ENCODE data around the gene ITIH4. TPM values are rescaled to one million over a fixed set of nuclear protein-coding genes. Genes with fewer than 3 reads are reported as not detected.

The ITIH4 gene
- total and polyA plus RNA-seq, 2 of the 13 experiments (the other 11 are each of a cell fraction or from before 2014, with no cell fraction given), result 2.7 to 5.3 TPM

DNA sequence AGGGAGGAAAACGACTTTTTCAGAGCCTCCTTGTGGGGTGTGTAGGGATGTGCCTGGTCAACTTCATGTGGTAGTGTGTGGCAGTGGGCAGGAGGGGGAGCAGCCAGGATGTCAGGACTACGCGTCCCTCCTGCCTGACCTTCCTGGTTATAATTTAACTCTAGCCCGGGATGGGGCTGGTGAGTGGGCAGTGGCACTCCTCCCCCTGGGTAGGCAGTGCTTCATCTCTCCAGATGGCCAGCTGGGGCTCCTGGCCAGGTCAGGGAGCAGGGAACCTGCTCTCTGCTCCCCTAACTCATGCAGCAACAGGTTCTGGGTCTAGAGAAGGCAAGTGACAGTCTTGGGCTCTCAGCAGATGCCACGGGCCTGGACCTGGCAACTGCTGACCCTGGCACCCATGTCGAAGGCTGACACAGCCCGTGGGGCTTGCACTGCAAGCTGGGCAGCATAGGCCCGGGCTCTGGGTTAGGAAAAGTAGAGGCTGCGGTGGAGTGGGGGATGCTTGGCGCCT is 2.6 kb downstream of the ITIH4 start:
- no TSS peak for BruUV-seq (replicated peaks)
- WGBS (ENCODE audit: low lambda C conversion rate), result 28% methylated on average over 7 of the region's 10 CpGs
- Histone ChIP-seq H3K9ac (ENCODE audit: insufficient read depth, low read depth, low read length) (no peak overlapping the region), H3K27me3 (ENCODE audit: control insufficient read depth in 1 of 2, insufficient read depth in 2 of 2, low read length in 2 of 2) (no peaks in the 10 kb centered on the region), H2AFZ (ENCODE audit: low read length) (no peak overlapping the region), H3K4me3 (replicated peaks in 1 of 3; ENCODE audit: insufficient read depth in 1 of 3, low read depth in 2 of 3, low read length in 3 of 3) (peak overlapping the region in 1 of 3 experiments; percentile 41; a peak in 1 of 6 replicates), H3K79me2 (ENCODE audit: insufficient read depth, low read length) (no peaks in the 10 kb centered on the region), H4K20me1 (ENCODE audit: insufficient read depth, low read length) (no peaks in the 10 kb centered on the region), H3K4me2 (ENCODE audit: low read depth, low read length) (peak overlapping the region; percentile 62), H3K4me1 (ENCODE audit: insufficient read depth, low read length) (peaks cover 69% of the 10 kb centered on the region), H3K9me3 (ENCODE audit: low read length) (no peaks in the 10 kb centered on the region), H3K36me3 (replicated peaks in 1 of 2; ENCODE audit: control insufficient read depth in 1 of 2, insufficient read depth in 2 of 2, low read length in 2 of 2) (no peaks in the 10 kb centered on the region), H3K27ac (ENCODE audit: extremely low read length, insufficient read depth, low read length) (no peak overlapping the region)
- ATAC-seq (peak; percentile 89), DNase-seq (ENCODE audit: low spot score) (peak; percentile 90), FAIRE-seq (peak; percentile 99)
- intact Hi-C loops (cut with micrococcal nuclease; ENCODE audit: unreplicated experiment), result loop anchor here (2.0 to 10.0 kb wide), 2 partner anchors 17 to 53 kb away; partner anchors contain the start of genes ITIH1 and NEK4
- in situ Hi-C loops (cut with HindIII; ENCODE audit: extremely low pct_ligation_motif_present, low pct_unique_long_range_greater_than_20kb), result no loop called here
- POLR2A ChIA-PET, result interaction anchor here (1.1 to 1.3 kb wide), 2 partner anchors 16 to 34 kb away, joined by 3 to 7 read pairs; partner anchors contain the start of gene ITIH3
- CTCF ChIA-PET (ENCODE audit: low intra/inter-chr PET ratio, low total read pairs), result interaction anchor here (1.1 kb wide), 1 partner anchor 24 kb away, joined by 3 read pairs; no protein-coding TSS in a partner anchor
- no peak for TF ChIP-seq IKZF1 (IDR thresholded peaks at IDR 0.05)
- TF ChIP-seq SMARCE1 (IDR thresholded peaks at IDR 0.05; ENCODE audit: borderline replicate concordance), result no peak
- peak; percentile 89 for TF ChIP-seq ZNF263 (CRISPR knock-in tag; IDR thresholded peaks at IDR 0.05)
- no peak for TF ChIP-seq ATAD3A (CRISPR knock-in tag; IDR thresholded peaks at IDR 0.05)
- TF ChIP-seq, protein P1, sequence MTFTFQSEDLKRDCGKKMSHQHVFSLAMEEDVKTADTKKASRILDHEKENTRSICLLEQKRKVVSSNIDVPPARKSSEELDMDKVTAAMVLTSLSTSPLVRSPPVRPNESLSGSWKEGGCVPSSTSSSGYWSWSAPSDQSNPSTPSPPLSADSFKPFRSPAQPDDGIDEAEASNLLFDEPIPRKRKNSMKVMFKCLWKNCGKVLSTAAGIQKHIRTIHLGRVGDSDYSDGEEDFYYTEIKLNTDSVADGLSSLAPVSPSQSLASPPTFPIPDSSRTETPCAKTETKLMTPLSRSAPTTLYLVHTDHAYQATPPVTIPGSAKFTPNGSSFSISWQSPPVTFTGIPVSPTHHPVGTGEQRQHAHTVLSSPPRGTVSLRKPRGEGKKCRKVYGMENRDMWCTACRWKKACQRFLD (CRISPR knock-in tag; IDR thresholded peaks at IDR 0.05; ENCODE audit: borderline replicate concordance), result no peak
- TF ChIP-seq, protein P2, sequence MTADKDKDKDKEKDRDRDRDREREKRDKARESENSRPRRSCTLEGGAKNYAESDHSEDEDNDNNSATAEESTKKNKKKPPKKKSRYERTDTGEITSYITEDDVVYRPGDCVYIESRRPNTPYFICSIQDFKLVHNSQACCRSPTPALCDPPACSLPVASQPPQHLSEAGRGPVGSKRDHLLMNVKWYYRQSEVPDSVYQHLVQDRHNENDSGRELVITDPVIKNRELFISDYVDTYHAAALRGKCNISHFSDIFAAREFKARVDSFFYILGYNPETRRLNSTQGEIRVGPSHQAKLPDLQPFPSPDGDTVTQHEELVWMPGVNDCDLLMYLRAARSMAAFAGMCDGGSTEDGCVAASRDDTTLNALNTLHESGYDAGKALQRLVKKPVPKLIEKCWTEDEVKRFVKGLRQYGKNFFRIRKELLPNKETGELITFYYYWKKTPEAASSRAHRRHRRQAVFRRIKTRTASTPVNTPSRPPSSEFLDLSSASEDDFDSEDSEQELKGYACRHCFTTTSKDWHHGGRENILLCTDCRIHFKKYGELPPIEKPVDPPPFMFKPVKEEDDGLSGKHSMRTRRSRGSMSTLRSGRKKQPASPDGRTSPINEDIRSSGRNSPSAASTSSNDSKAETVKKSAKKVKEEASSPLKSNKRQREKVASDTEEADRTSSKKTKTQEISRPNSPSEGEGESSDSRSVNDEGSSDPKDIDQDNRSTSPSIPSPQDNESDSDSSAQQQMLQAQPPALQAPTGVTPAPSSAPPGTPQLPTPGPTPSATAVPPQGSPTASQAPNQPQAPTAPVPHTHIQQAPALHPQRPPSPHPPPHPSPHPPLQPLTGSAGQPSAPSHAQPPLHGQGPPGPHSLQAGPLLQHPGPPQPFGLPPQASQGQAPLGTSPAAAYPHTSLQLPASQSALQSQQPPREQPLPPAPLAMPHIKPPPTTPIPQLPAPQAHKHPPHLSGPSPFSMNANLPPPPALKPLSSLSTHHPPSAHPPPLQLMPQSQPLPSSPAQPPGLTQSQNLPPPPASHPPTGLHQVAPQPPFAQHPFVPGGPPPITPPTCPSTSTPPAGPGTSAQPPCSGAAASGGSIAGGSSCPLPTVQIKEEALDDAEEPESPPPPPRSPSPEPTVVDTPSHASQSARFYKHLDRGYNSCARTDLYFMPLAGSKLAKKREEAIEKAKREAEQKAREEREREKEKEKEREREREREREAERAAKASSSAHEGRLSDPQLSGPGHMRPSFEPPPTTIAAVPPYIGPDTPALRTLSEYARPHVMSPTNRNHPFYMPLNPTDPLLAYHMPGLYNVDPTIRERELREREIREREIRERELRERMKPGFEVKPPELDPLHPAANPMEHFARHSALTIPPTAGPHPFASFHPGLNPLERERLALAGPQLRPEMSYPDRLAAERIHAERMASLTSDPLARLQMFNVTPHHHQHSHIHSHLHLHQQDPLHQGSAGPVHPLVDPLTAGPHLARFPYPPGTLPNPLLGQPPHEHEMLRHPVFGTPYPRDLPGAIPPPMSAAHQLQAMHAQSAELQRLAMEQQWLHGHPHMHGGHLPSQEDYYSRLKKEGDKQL (CRISPR knock-in tag; IDR thresholded peaks at IDR 0.05; ENCODE audit: low read depth), result no peak
- TF ChIP-seq SIN3B (IDR thresholded peaks at IDR 0.05; ENCODE audit: low read length), result no peak
- TF ChIP-seq, protein P3, sequence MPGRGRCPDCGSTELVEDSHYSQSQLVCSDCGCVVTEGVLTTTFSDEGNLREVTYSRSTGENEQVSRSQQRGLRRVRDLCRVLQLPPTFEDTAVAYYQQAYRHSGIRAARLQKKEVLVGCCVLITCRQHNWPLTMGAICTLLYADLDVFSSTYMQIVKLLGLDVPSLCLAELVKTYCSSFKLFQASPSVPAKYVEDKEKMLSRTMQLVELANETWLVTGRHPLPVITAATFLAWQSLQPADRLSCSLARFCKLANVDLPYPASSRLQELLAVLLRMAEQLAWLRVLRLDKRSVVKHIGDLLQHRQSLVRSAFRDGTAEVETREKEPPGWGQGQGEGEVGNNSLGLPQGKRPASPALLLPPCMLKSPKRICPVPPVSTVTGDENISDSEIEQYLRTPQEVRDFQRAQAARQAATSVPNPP (CRISPR knock-in tag; IDR thresholded peaks at IDR 0.05), result peak; percentile 46; the same call in 1 of the 2 replicates
- no peak for TF ChIP-seq POLR2AphosphoS2 (IDR thresholded peaks at IDR 0.05; ENCODE audit: low read depth, low read length)
- TF ChIP-seq, protein P4, sequence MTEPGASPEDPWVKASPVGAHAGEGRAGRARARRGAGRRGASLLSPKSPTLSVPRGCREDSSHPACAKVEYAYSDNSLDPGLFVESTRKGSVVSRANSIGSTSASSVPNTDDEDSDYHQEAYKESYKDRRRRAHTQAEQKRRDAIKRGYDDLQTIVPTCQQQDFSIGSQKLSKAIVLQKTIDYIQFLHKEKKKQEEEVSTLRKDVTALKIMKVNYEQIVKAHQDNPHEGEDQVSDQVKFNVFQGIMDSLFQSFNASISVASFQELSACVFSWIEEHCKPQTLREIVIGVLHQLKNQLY (CRISPR knock-in tag; IDR thresholded peaks at IDR 0.05), result peak; percentile 52; the same call in 1 of the 2 replicates
- no peak for TF ChIP-seq RFXAP (CRISPR knock-in tag; IDR thresholded peaks at IDR 0.05; ENCODE audit: borderline replicate concordance)
- no peak for TF ChIP-seq ESRRA (CRISPR knock-in tag; IDR thresholded peaks at IDR 0.05; ENCODE audit: low read depth)
- no peak for TF ChIP-seq ELF4 (CRISPR knock-in tag; IDR thresholded peaks at IDR 0.05; ENCODE audit: borderline replicate concordance)
- no peak for TF ChIP-seq ZNF577 (CRISPR knock-in tag; IDR thresholded peaks at IDR 0.05; ENCODE audit: borderline replicate concordance, low read depth)

Measured in HepG2 (cell line).